Measurements from ENCODE around the gene TEX52.

GRCh38 chr12:2895051-2895451 lies 38.2 kb upstream of the TEX52 start:
- no peak for TF ChIP-seq POLR2A (IDR thresholded peaks at IDR 0.05)
- TF ChIP-seq, protein P1, sequence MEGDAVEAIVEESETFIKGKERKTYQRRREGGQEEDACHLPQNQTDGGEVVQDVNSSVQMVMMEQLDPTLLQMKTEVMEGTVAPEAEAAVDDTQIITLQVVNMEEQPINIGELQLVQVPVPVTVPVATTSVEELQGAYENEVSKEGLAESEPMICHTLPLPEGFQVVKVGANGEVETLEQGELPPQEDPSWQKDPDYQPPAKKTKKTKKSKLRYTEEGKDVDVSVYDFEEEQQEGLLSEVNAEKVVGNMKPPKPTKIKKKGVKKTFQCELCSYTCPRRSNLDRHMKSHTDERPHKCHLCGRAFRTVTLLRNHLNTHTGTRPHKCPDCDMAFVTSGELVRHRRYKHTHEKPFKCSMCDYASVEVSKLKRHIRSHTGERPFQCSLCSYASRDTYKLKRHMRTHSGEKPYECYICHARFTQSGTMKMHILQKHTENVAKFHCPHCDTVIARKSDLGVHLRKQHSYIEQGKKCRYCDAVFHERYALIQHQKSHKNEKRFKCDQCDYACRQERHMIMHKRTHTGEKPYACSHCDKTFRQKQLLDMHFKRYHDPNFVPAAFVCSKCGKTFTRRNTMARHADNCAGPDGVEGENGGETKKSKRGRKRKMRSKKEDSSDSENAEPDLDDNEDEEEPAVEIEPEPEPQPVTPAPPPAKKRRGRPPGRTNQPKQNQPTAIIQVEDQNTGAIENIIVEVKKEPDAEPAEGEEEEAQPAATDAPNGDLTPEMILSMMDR (IDR thresholded peaks at IDR 0.05), result no peak

Measured in tibial nerve (tissue), 3 donors.